DOHH2 (cell line): ENCODE results near the gene SIPA1.
A peak's percentile ranks its signal among the peaks of the same experiment; 100 is the strongest.

Experiments
- H3F3A ChIP-seq: fragments of 200-600 bp; sonication (generic), shearing (Covaris generic); 2 replicates; pipeline ENCODE4 v1.6.0; 2016; ENCODE audit warnings: antibody characterized with exemption, mild to moderate bottlenecking; ENCODE audit not compliant: control insufficient read depth, insufficient read depth
- H3K27ac ChIP-seq: fragments of 200-600 bp; sonication (generic); 2 replicates; pipeline ENCODE4 v1.5.1; 2014; ENCODE audit warnings: low read depth, mild to moderate bottlenecking, low read length, moderate library complexity
- H3K27me3 ChIP-seq: fragments of 200-600 bp; sonication (generic); 2 replicates; pipeline ENCODE4 v1.6.1; 2014; ENCODE audit warnings: mild to moderate bottlenecking, low read length, mixed read lengths; ENCODE audit not compliant: control insufficient read depth
- H3K36me3 ChIP-seq: fragments of 200-600 bp; sonication (generic); 2 replicates; pipeline ENCODE4 v1.6.1; 2014; ENCODE audit warnings: mild to moderate bottlenecking, low read length, moderate library complexity, mixed read lengths; ENCODE audit not compliant: control insufficient read depth
- H3K4me1 ChIP-seq: fragments of 200-600 bp; sonication (generic); 2 replicates; pipeline ENCODE4 v1.6.1; 2014; ENCODE audit warnings: mild to moderate bottlenecking, low read length, mixed read lengths; ENCODE audit not compliant: control insufficient read depth
- H3K4me2 ChIP-seq: fragments of 200-600 bp; sonication (generic); 2 replicates; pipeline ENCODE4 v1.6.0; 2014; ENCODE audit warnings: mild to moderate bottlenecking, low read length, moderate library complexity
- H3K4me3 ChIP-seq: fragments of 200-600 bp; sonication (generic); 2 replicates; pipeline ENCODE4 v1.5.1; 2014; ENCODE audit warnings: mild to moderate bottlenecking, low read length, mixed read lengths
- H3K79me2 ChIP-seq: fragments of 200-600 bp; sonication (generic); 2 replicates; pipeline ENCODE4 v1.6.1; 2014; ENCODE audit warnings: mild to moderate bottlenecking, low read length, mixed read lengths; ENCODE audit not compliant: control insufficient read depth
- H3K9me2 ChIP-seq: fragments of 200-600 bp; sonication (generic); replicated peaks from 2 replicates; pipeline ENCODE4 v1.6.1; 2014; ENCODE audit warnings: mild to moderate bottlenecking, low read length, mixed read lengths; ENCODE audit not compliant: control insufficient read depth
- H3K9me3 ChIP-seq: fragments of 200-600 bp; sonication (generic); 2 replicates; pipeline ENCODE4 v1.6.1; 2014; ENCODE audit warnings: antibody characterized with exemption, low read length, mixed read lengths; ENCODE audit not compliant: control insufficient read depth, insufficient read depth
- H4K20me1 ChIP-seq: fragments of 200-600 bp; sonication (generic); 2 replicates; pipeline ENCODE4 v1.6.0; 2014; ENCODE audit warnings: low read depth, mild to moderate bottlenecking, antibody characterized with exemption, low read length, moderate library complexity; ENCODE audit not compliant: control insufficient read depth, insufficient read depth
- EZH2phosphoT487 ChIP-seq: fragments of 200-600 bp; sonication (generic); IDR thresholded peaks from 2 replicates; pipeline ENCODE4 v1.6.1; 2017; ENCODE audit warnings: borderline replicate concordance, mild to moderate bottlenecking, antibody characterized with exemption, low read length, moderate library complexity, mixed read lengths
- TF ChIP-seq, protein P1 (sequence below): fragments of 200-600 bp; sonication (generic); IDR thresholded peaks from one replicate; pipeline ENCODE4 v1.5.1; 2014; ENCODE audit warnings: antibody characterized with exemption, mild to moderate bottlenecking, low read depth, low read length; ENCODE audit not compliant: poor library complexity, severe bottlenecking

Gene SIPA1

DNA sequence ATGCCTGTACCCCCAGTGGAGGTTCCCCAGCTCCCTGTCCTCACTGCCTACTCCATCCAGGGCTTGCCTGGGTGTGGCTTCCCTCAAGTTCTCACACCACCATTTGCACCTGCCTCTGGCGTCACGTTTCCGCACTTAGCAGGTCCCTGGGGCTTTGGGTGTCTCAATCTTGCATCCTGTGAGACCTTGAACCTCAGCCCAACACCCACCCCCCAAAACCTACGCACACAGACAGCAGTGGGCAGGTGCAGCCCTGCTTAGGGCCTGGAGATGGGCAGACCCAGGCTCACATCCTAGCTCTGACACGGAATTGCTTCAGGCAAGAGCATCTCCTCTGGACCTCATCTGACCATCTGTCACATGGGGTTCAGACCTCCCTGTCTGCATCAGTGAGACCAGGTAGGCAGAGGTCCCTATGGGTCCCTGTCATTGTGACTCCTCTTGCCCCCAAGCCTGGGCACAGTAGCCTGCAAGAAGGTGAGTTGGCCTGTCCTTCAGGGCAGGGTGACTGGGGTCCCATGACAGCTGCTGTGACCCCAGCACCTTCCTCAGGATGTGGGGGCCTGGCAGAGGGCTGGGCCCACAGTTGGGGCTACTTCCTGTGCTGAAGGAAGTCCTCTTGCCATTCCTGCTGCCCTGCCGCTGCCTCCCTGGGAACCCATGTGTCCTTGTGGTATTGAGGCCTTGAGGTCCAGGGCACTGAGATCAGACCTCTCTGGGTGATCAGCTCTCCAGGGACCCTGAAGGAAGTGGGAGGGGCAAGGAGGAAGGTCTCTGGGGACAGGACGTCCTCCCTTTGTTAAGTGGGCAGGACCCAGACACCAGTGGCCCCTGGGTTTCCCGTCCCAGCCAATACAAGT lies 2.0 kb downstream of the SIPA1 start:
- H4K20me1 ChIP-seq: no peaks in the 10 kb centered on the region
- H3K36me3 ChIP-seq: peaks cover 80% of the 10 kb centered on the region
- peaks cover 28% of the 10 kb centered on the region for H3F3A ChIP-seq
- H3K79me2 ChIP-seq: peaks cover 28% of the 10 kb centered on the region
- H3K27ac ChIP-seq: peak overlapping the region; percentile 97
- H3K9me2 ChIP-seq: no peaks in the 10 kb centered on the region
- H3K4me3 ChIP-seq: peak overlapping the region; percentile 84
- no peak for TF ChIP-seq EZH2phosphoT487
- TF ChIP-seq, protein P1, sequence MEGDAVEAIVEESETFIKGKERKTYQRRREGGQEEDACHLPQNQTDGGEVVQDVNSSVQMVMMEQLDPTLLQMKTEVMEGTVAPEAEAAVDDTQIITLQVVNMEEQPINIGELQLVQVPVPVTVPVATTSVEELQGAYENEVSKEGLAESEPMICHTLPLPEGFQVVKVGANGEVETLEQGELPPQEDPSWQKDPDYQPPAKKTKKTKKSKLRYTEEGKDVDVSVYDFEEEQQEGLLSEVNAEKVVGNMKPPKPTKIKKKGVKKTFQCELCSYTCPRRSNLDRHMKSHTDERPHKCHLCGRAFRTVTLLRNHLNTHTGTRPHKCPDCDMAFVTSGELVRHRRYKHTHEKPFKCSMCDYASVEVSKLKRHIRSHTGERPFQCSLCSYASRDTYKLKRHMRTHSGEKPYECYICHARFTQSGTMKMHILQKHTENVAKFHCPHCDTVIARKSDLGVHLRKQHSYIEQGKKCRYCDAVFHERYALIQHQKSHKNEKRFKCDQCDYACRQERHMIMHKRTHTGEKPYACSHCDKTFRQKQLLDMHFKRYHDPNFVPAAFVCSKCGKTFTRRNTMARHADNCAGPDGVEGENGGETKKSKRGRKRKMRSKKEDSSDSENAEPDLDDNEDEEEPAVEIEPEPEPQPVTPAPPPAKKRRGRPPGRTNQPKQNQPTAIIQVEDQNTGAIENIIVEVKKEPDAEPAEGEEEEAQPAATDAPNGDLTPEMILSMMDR: no peak
- H3K27me3 ChIP-seq: no peaks in the 10 kb centered on the region
- peak overlapping the region; percentile 100 for H3K4me2 ChIP-seq
- H3K4me1 ChIP-seq: peaks cover 49% of the 10 kb centered on the region
- H3K9me3 ChIP-seq: no peaks in the 10 kb centered on the region

- Histone ChIP-seq H3K27me3 (no peaks in the 10 kb centered on the region), H3K27ac (peak overlapping the region; percentile 97), H3K79me2 (peaks cover 28% of the 10 kb centered on the region), H3K9me2 (no peaks in the 10 kb centered on the region), H3K4me2 (peak overlapping the region; percentile 100), H3K4me3 (peak overlapping the region; percentile 84), H3F3A (peaks cover 28% of the 10 kb centered on the region), H4K20me1 (no peaks in the 10 kb centered on the region), H3K4me1 (peaks cover 49% of the 10 kb centered on the region), H3K9me3 (no peaks in the 10 kb centered on the region), H3K36me3 (peaks cover 79% of the 10 kb centered on the region)
- no peak for TF ChIP-seq EZH2phosphoT487
- TF ChIP-seq, protein P1: no peak
These were observed 2.8 kb downstream of the SIPA1 start for GRCh38 chr11:65640483-65641296.

GRCh38 chr11:65641297-65642013 lies 3.6 kb downstream of the SIPA1 start:
- H3K4me1 ChIP-seq: peaks cover 49% of the 10 kb centered on the region
- H3K4me2 ChIP-seq: peak overlapping the region; percentile 100
- H3K36me3 ChIP-seq: peaks cover 78% of the 10 kb centered on the region

More at GRCh38 chr11:65641297-65642013, 3.6 kb downstream of the SIPA1 start:
- Histone ChIP-seq H3K79me2 (peaks cover 28% of the 10 kb centered on the region), H4K20me1 (no peaks in the 10 kb centered on the region), H3K27ac (peak overlapping the region; percentile 97), H3K9me2 (no peaks in the 10 kb centered on the region), H3K27me3 (no peaks in the 10 kb centered on the region), H3K9me3 (no peaks in the 10 kb centered on the region), H3F3A (peaks cover 28% of the 10 kb centered on the region), H3K4me3 (peak overlapping the region; percentile 84)
- no peak for TF ChIP-seq EZH2phosphoT487
- TF ChIP-seq, protein P1: no peak
